ENCODE data around the gene MAP1S.
A peak's percentile ranks its signal among the peaks of the same experiment; 100 is the strongest.
"Not testable (repeated sequence)": the region's sequence is repeated elsewhere in the genome, so short reads cannot be mapped to it uniquely, and the experiment has no call there.

MAP1S gene

DNA sequence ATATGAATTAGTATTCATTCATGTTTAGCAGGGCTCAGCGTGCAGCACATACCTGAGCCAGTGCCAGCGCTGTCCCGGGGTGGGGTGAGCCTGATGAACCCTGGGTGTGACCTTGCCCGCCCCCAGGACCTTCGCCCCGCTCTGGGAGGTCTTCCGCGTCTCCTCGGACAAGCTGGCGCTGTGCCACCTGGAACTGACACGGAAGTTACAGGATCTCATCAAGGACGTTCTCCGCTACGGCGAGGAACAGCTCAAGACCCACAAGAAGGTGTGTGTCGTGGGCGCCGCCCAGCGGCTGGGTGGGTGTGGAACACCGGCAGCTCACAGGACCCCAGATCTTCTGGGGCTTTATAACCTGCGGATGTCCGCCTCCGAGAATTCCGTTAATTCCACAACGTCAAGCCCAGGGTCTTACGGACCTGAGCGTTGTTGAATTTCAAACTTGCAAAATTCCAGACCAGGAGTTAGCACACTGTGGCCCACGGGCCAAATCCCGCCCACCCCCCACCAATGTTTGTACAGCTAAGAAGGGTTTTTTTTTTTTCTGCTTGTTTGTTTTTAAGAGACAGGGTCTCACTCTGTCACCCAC is 47.4 kb downstream of the MAP1S start:
- DNase-seq = peak; percentile 92

DNA sequence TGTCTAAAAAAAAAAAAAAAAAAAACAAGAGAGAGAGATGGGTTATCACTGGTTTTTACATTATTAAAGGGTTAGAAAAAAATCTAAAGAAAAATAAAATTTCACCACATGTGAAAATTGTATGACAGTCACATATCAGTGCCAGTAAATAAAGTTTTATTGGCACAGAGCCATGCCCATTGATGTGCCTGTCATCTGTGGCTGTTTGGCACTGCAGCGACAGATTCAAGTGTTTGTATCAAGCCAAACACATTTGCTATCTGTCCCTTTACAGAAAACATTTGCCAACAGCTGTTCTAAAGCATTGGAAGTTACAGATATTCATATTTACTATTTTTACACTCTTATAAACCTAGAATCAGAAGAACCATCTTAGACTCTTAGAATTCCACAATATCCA is 48.3 kb downstream of the MAP1S start:
- no peak for DNase-seq

DNA sequence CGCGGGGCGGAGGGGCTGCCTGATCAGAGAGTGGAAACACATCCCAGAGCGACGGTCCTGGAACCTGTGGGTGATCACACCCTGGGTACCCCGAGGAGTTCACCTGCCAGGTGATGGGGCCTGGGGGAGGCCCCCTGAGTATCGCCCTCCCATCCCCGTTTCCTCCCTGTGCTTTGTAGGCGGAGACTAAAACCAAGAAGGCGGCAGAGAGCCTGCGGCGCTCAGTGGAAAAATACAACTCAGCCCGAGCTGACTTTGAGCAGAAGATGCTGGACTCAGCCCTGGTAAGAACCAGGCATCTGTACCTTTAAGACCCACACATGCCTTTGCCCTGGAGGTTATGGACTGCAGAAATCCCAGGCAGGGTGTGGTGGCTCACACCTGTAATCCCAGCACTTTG is 51.3 kb downstream of the MAP1S start:
- DNase-seq = no peak

DNA sequence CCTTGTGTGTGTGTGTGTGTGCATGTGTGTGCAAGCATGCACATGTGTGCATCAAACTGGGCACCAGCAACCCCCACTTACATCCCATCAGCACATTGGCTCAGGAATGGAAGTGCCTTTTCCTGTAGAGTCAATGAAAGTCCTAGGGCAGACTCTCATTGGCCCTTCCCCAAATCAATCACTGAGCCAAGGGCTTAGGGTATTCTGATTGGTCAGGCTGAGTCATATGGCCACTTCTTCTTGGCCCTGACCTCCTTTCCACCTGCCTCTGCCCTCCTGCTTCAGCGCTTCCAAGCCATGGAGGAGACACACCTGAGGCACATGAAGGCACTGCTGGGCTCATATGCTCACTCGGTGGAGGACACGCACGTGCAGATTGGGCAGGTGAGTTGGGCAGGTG is 52.9 kb downstream of the MAP1S start:
- DNase-seq = peak; percentile 44

DNA sequence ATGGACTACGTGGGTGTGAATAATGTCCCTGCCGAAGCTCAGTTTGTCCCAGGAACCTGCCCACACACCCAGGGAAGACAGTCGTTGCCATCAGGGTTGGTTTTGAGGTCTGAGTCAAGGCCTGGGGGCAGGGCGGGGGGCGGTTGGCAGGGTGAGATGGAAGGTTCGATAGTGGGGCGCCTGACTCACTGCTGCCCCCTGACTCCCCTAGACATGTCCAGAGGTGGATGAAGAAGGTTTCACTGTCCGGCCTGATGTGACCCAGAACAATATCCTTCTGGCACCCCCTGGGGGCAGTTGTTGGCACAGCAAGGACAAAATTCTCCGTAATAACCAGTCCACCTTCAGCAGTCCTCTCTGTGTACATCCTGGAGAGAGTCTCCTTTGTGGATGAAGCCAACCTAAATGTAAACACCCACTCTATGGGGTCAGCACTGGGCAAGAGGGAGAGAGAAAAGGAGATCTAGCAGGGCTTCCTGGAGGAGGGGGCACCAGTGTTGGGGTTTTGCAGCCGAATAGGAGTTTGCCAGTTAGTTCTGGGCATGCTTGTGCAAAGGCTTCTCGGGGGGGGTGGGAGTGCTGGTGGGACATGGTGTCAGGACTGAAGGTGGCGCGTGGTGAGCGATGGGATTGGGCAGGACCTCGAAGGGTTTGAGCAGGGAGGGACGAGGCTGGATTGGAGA is 56.1 kb downstream of the MAP1S start:
- peak; percentile 42 for DNase-seq

DNA sequence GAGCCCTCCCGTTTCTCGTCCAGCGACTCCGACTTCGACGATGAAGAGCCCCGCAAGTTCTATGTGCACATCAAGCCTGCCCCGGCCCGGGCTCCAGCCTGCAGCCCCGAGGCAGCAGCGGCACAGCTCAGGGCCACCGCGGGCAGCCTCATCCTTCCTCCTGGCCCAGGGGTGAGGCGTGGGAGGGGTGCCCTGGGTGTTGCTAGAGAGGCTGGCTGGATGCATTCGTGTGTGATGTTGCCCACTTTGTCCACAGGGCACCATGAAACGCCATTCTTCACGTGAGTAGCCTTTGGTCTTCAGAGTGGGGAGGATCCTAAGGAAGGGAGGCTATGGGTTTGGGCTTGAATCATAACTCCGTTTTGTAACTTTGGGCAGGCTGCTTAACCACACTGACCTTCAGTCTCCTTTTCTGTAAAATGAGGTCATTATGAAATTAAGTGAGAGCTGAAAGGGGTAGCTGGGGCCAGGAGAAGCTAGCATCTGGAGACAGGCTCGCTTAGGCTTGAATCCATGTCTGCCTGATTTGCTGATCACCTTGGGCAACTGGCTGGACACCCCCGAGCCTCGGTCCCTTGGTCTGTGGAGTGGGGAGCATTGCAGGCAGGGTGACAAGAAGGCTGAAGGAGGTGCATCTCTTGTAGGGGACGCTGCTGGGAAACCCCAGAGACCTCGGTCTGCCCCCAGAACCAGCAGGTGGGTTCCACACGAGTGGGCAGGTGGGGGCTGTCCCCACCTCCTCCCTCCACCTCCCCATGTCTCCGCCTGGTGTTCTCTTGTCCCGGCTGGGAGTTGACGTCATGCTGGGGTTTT is 56.9 kb downstream of the MAP1S start:
- DNase-seq = no peak

DNA sequence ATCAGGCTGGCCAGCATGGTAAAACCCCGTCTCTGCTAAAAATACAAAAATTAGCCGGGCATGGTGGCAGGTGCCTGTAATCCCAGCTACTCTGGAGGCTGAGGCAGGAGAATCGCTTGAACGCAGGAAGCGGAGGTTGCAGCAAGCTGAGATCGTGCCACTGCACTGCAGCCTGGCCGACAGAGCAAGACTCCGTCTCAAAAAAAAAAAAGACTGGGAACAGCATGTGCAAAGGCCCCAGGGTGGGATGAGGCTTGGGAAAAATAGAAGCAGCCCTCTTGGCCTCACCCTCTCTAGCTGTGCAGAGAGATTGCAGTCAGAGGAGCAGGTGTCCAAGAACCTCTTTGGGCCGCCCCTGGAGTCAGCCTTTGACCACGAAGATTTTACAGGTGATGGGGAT is 58.6 kb downstream of the MAP1S start:
- DNase-seq = not testable (repeated sequence)

DNA sequence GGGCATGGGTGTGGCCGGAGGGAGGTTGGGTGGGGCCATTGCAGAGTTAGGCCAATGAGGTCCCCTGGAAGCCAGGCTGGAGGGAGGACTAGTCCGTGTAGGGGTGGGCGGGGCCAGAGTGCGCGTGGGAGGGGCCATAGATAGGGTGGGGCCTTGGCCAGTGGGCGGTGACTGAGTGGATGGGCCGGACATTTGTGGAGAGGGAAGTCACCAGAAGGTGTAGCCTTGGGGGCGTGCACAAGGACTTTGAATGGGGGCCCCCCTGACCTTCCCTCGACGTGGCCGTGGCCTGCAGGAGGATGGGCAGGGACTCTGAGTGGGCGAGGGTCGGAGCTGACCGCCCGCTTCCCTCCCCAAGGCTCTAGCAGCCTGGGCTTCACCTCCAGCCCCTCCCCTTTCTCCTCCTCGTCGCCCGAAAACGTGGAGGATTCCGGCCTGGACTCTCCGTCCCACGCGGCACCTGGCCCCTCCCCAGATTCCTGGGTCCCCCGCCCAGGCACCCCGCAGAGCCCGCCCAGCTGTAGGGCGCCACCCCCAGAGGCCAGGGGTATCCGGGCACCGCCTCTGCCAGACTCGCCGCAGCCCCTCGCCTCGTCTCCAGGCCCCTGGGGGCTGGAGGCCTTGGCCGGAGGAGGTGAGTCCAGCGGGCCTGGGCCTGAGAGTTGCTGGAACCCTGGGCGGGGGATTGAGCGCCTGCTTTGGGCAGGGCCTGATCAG is 59.1 kb downstream of the MAP1S start:
- peak; percentile 78 for DNase-seq

DNA sequence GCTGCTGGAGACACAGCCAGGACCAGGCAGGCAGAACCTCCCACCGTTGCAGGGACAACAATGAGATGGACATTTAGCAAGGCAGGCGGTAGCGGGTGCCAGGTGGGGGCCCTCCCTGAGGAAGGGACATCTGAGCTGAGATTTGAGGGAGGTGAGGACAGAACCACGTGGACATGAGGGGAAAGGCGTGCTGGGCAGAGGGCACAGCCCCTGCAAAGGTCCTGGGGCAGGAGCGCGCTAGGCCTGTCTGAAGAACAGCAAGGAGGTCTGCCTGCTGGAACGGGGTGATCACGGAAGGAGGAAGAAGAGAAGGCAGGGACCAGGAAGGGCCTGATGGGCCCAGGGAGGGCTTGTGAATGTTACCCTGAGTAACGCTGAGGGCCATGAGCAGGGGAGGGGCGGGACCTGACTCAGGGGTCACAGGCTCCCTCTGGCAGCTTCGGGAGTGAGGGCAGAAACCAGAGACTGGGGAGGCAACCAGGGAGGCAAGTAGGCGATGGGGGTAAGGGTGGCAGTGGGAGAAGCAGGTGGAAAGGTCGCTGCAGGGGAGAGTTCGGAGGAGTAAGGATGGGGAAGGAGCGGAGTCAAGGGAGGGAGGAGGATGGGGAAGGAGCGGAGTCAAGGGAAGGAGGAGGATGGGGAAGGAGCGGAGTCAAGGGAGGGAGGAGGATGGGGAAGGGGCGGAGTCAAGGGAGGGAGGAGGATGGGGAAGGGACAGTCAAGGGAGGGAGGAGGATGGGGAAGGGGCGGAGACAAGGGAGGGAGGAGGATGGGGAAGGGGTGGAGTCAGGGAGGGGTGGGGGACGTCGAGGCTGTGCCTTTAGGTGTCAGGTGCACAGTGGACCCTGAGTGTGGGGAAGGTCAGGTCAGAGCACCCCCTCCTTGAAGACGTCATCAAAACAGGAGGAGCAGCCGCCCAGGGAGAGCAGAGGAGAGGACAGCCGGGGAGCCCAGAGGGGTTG is 60.0 kb downstream of the MAP1S start:
- DNase-seq = peak; percentile 67

DNA sequence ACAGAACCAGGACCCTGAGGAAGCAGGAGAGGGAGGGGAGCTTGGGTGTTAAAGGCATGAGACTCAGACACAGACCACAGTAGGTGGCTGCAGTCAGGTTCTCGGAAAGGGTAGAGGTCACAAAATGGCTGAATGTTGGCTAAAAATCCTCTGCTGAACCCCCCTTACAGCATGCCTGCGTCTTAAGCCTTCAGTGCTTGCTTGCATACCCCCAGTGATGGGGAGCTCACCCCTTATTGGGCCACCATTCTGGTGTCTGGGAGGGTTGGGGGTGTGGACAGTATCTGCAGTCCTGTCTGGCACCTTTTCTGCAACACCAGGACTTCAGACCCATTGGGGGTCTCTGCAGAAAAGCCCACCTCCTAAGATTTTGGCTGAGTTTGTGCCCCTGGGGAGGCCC is 61.5 kb downstream of the MAP1S start:
- DNase-seq = no peak

DNA sequence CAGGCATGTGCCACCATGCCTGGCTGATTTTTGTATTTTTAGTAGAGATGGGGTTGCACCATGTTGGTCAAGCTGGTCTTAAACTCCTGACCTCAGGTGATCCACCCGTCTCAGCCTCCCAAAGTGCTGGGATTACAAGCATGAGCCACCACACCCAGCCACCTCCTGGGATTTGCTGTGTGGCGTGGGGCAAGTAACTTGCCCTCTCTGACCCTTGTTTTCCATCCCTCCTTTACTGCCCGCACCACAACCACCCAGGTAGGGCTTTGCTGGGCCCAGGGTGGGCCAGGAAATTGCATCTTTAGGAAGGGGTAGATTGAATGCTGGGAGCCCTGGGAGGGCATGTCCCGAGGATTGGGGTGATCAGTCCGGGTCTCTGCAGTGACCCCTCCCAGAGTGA is 64.4 kb downstream of the MAP1S start:
- DNase-seq = not testable (repeated sequence)
